Measurements from ENCODE around the gene DNTTIP2. TPM values are rescaled to one million over a fixed set of nuclear protein-coding genes. Genes with fewer than 3 reads are reported as not detected.
A peak's percentile ranks its signal among the peaks of the same experiment; 100 is the strongest.
"Not testable (repeated sequence)": the region's sequence is repeated elsewhere in the genome, so short reads cannot be mapped to it uniquely, and the experiment has no call there.

Gene DNTTIP2
- total RNA-seq, 1 donor from 2014 or later: 34.8 TPM

DNA sequence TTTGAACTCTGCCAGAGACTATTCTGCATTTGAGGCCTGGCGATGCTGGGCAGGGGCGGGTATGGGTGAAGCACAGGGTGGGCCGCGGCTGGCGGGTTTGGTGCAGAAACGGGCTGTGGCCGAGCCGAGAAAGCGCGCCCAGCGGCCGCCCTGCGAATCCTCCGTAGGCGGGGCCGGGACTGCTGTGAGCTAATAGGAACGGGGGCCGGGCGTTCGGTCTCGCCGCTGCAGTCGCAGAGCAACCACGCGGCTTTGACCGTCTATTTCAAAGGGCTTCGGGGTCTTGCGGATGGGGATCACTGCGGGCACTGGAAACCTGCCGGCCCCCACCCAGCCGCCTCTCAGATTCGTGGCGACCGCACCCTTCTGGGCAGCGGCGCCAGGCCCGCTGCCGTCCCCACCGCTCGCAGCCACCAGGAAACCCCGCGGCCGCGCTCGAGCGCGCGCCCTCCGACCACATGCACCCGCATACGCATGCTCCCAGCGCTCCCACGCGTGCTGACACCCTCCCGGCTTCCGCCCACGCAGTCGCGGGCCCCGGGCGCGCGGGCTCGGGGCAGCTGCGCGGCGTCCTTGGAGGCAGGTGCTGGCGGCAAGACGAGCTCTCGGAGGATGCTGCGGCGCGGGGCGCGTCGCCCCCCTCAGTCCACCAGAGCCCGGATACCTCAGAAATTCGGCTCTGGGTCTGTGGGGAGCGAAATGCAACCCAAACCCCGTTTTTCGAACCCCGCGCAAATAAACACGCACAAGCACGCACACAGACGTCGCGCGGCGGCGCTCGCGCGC lies 32.6 kb downstream of the DNTTIP2 start:
- peak; percentile 77 for ATAC-seq
- intact Hi-C loops (cut with DNase I): loop anchor here (2.0 to 5.0 kb wide), 3 partner anchors 166 to 499 kb away; partner anchors contain the start of genes BCAR3 and DR1
- DNase-seq (ENCODE audit: missing footprints): peak; percentile 97

DNA sequence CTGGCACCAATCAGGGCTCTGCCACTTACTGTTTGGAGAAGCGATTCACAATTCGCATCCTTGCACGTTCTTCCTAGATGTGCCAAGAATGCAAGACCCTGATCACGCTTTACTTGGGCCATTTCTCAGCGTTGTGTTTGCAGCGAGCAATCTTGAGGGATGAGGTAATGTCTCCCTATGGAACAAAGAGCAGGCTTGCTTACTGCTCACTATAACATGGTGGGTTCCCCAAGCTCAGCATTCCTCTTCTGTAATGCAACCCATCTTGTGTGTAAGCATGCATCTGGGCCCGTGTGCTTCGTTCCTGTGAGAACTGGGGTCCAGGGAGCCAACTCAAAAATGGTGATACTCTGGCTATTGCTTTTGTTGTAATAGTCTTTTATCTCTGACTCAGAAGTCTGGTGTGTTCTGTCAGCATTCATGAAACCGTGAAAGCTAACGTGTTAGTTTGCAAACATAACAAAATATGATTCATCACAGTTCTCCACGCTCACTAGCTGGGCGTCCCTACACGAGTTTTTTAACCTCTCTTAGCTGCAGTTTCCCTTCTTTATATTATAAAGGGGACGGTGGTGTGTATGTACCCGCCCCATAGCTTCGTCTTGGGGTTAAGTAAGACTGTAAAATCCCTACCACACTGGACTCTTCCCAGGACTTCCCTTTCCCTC lies 33.3 kb downstream of the DNTTIP2 start:
- ATAC-seq (no peak), DNase-seq (ENCODE audit: missing footprints) (no peak)
- intact Hi-C loops (cut with DNase I): loop anchor here (2.0 to 5.0 kb wide), 5 partner anchors 165 to 541 kb away; partner anchors contain the start of genes BCAR3 and DR1

- no peak for ATAC-seq
- no peak for DNase-seq (ENCODE audit: missing footprints)
- intact Hi-C loops (cut with DNase I): loop anchor here (2.0 to 5.0 kb wide), 3 partner anchors 216 to 540 kb away; partner anchors contain the start of gene DR1
Observed at GRCh38 chr1:93844262-93845045, 34.6 kb downstream of the DNTTIP2 start.

DNA sequence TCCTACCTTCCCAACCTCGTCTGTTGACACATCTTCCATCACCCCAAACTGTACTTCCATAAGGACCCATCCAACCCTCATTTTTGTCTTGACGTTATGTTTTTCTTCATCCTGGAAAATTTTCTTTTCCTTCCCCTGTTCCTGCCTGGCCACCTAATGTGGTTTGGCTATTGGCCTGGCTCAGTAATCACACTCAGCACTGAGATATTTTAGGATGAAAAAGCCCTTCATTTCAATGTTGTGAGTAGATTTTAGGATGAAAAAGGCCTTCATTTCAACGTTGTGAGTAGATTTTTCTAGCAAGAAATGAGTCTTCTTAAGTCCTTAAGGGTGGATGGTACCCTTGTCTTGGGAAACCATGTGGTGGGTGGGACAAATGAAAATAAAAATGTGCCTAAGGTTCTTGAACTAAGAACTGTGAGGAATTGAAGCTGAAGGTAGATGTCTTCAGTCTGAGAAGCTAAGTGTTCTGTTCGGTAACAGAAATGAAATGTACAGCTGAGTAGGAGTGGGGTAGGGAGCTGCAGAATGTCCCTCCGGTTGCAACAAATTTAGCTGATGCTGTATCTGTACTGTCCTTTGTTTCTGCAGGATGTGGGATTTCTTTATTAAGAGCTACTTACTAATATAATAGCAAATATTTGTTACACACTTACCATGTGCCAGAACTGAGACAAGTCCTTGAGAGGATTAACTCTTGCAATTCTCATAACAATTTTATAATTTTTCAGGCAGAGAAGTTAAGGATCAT lies 36.1 kb downstream of the DNTTIP2 start:
- ATAC-seq (no peak), DNase-seq (ENCODE audit: missing footprints) (no peak)
- intact Hi-C loops (cut with DNase I): no loop called here

DNA sequence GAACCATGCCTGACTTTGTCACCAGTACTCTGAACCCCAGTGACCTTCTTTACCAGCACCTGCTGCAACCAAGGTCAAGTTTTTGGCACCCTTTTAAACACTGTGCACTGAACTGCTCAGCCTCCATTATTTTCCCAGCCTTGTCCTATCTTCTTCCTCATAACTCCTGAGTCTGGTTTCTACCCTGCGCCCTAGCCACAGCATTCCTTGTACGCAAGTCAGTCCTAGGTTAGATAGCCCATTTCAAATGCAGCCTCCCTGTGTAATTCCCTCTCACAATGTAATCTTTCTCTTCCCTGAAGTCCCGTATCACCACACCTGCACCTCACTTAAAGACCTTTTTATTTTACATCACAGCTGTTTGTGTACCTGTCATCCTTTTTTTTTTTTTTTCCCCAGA lies 37.2 kb downstream of the DNTTIP2 start:
- no peak for ATAC-seq
- intact Hi-C loops (cut with DNase I): no loop called here
- DNase-seq (ENCODE audit: missing footprints): no peak

GRCh38 chr1:93840956-93841482 lies 38.0 kb downstream of the DNTTIP2 start:
- DNase-seq (ENCODE audit: missing footprints): no peak
- intact Hi-C loops (cut with DNase I): no loop called here

DNA sequence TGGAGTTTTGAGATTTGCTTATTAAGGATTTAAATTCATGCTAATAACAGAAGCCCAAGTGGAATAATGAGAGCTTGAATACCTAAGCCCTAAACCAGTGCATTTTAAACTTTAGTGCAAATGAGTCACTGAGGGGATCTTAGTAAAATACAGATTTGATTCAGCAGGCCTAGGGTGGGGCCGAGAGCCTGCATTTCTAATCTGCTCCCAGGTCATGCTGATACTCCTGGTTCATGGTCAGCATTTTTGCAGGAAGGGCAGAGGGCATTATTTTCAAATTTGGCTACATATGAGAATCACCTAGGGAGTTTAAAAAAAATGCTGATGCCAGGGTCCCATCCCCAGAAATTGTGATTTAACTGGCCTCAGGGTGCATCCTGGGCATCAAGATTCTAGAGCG lies 39.3 kb downstream of the DNTTIP2 start:
- DNase-seq (ENCODE audit: missing footprints): no peak

More at GRCh38 chr1:93840956-93841482, 38.0 kb downstream of the DNTTIP2 start:
- no peak for ATAC-seq

GRCh38 chr1:93839307-93839706 lies 39.7 kb downstream of the DNTTIP2 start:
- peak; percentile 21 for ATAC-seq
- DNase-seq (ENCODE audit: missing footprints): no peak
- intact Hi-C loops (cut with DNase I): no loop called here

More for the DNA sequence above, 39.3 kb downstream of the DNTTIP2 start:
- no peak for ATAC-seq
- intact Hi-C loops (cut with DNase I): no loop called here

DNA sequence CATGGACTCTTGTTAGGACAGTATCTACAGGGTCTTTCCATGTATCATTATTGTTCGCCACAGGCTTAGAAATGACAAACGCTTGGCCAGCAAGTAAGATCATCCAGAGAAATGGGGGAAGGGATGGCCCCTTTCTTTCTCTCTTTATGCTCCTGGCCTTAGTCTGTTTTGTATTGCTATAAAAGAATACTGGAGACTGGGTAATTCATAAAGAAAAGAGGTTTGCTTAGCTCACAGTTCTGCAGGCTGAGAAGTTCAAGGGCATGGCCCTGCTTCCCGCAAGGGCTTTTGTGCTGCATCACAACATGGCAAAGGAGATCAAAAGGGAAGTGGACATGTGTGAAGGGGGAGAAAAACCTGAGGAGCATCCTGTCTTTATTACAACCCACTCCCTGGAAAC lies 41.0 kb downstream of the DNTTIP2 start:
- ATAC-seq (no peak), DNase-seq (ENCODE audit: missing footprints) (no peak)
- intact Hi-C loops (cut with DNase I): no loop called here

DNA sequence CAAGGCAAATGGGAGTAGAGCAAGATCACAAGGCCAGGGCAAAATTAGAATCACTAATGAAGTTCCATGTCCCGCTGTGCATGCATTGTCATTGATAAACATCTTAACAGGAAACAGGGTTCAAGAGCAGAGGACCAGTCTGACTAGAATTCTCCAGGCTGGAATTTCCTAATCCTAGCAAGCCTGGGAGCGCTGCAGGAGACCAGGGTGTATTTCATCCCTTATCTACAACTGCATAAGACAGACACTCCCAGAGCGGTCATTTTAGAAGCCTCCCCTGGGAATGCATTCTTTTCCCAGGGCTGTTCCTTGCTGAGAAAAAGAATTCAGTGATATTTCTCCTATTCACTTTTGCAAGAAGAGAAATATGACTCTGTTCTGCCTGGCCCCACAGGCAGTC lies 45.7 kb downstream of the DNTTIP2 start:
- intact Hi-C loops (cut with DNase I); ATAC-seq; DNase-seq (ENCODE audit: missing footprints): not testable (repeated sequence)

- DNase-seq (ENCODE audit: missing footprints) (no peak), ATAC-seq (no peak)
- intact Hi-C loops (cut with DNase I): no loop called here
Observed at GRCh38 chr1:93829061-93829460, 49.9 kb downstream of the DNTTIP2 start.

DNA sequence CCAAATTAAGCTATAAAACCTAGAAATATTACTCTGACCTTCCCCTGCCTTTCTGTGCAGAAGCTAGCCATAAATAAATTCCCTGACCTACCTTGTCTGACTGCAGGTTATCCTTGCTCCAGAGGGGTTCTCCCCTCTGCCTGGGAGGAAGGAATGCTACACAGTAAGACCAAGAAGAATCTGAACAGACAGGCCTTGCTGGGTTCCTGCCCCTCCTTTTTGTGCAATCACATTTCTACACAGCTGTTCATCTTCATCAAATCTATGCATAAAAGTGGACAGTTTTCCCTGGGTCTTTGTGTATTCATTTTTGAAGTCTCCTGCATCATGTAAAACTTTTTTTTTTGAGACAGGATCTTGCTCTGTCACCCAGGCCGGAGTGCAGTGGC lies 50.6 kb downstream of the DNTTIP2 start:
- no peak for ATAC-seq
- no peak for DNase-seq (ENCODE audit: missing footprints)
- intact Hi-C loops (cut with DNase I): no loop called here

DNA sequence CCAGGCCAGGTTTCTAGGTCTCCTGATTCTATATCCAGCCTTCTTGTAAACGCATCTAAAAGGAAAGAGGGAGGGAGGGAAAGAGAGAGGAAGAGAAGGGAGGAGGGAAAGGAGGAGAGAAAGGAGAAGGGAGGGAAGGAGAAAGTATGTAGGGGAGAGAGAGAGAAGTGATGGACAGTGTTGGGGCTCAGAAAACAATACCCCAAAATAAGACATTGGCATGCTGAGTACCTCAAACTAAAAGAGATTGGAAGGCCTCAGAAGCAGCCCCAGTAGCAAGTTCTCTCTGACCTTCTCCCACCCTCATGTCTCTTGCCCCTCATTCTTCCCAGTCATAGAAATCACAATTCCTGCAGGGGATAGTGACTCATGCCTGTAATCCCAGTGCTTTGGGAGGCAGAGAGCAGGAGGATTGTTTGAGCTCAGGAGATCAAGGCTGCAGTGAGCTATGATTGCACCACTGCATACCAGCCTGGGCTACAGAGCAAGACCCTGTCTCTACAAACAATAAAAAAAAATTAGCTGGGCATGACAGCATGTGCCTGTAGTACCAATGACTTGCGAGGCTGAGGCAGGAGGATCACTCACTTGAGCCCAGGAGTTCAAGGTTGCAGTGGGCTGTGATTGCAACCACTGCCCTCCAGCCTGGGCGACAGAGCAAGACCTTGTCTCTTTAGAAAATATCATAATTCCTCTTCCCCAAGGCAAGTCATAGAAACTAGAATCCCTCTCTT lies 51.2 kb downstream of the DNTTIP2 start:
- DNase-seq (ENCODE audit: missing footprints) (no peak), ATAC-seq (no peak)
- intact Hi-C loops (cut with DNase I): no loop called here

DNA sequence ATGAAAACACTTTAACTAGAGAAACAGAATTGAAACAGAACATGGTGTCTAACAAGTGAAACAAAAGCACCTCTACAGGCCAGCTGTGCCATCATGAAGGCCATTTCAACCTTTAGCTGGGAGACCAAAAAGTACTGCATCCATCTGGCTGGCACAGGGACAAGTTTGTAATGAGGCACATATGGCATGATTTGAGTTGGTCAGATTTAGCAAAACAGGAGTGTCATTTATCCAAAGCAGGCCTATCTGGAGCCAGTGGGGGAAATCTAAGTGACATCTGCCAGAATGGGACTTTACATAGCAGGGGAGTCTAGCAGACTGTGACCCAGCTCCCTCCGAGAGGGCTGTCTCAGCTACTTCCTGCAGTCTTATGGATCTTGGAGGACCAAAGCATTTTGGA lies 51.9 kb downstream of the DNTTIP2 start:
- DNase-seq (ENCODE audit: missing footprints) (no peak), ATAC-seq (no peak)
- intact Hi-C loops (cut with DNase I): no loop called here

GRCh38 chr1:93824834-93825233 lies 54.2 kb downstream of the DNTTIP2 start:
- intact Hi-C loops (cut with DNase I): no loop called here
- DNase-seq (ENCODE audit: missing footprints) (no peak), ATAC-seq (no peak)

DNA sequence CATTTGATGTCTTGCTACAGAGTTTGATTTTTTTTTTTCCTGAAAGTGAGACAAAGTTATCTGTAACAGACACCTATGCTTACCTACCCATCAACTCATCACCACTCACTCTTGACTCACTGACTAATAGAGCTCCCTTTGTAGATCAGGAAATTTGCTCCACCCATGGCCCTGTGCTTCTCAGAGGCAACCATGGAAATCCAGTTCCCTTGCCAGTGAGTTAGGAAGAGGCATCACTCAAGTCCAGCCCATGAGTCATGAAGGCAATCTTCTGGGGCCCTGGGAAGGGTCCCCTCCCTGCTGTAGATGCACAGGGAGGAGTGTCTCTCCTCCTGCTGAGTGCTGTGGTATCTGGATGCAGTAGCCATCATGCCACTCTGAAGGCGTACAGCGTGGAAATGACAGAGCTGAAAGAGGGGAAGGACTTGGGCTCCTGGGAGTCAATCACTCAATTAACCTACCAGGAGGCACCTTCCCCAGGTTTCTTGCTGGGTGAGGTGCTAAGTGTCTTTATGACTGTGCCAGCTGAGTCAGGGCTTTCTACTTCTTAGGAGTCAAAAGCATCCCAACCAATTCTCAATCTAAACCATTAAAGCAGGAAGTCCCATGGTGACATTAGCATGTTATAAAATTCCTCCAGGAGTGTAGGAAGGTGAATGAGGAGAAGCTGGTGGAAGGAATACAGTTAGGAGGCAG lies 56.1 kb downstream of the DNTTIP2 start:
- ATAC-seq (no peak), DNase-seq (ENCODE audit: missing footprints) (no peak)
- intact Hi-C loops (cut with DNase I): no loop called here

DNA sequence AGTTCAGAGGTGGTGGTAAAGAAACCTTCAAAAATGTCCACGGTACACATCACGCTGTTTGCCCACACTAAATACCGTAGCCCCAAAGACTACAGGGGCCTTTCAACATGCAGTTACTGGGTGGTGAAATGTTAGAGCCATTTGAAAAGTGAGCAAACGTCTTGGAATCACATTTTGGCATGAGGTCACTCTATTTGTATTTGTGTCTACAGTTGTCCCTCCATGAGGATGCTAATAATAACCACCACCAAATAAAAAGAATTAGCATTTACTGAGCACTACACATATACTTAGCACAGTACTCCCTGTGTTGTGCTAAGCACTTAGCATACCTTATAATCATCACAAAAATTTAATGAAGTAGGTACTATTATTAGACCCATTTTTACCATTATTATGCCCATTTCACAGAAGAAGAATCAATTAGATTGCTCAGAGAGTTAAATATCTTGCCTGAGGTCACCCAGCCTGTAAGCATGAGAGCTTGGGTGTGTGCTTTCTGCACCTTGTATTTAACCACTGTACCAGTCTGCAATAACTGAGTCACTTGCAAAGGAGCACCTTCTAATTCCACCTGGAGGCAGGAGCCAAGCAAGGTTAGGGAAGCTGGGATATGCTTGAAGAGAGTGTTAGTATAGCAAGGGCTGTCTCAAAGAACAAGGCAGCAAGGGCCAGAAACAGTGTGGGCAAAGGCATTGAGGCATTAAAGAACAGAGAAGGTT lies 57.4 kb downstream of the DNTTIP2 start:
- intact Hi-C loops (cut with DNase I): no loop called here
- ATAC-seq (no peak), DNase-seq (ENCODE audit: missing footprints) (no peak)

Measured in Right ventricle myocardium inferior (tissue), 1 donor.